Smooth muscle cell (in vitro differentiated cells): Measurements from ENCODE around the gene DUSP16. TPM values are rescaled to one million over a fixed set of nuclear protein-coding genes. Genes with fewer than 3 reads are reported as not detected.

ENCODE experiments used
- DNase-seq: peaks from one replicate; lab custom pipeline; 2025; ENCODE audit not compliant: unreplicated experiment; lab: John Stamatoyannopoulos, UW
- H2AFZ ChIP-seq: fragments of 200-600 bp; sonication (generic); 2 replicates; pipeline ENCODE4 v1.6.0; 2016; ENCODE audit warnings: antibody characterized with exemption, low read depth, mild to moderate bottlenecking
- H3F3A ChIP-seq: fragments of 200-600 bp; sonication (generic); 2 replicates; pipeline ENCODE4 v1.6.0; 2017; ENCODE audit warnings: antibody characterized with exemption, low read depth
- H3K27ac ChIP-seq: fragments of 200-600 bp; sonication (generic); 2 replicates; pipeline ENCODE4 v1.5.1; 2016; ENCODE audit warnings: low read depth, mild to moderate bottlenecking
- H3K27me3 ChIP-seq: fragments of 200-600 bp; sonication (generic); 2 replicates; pipeline ENCODE4 v1.6.1; 2016; ENCODE audit warnings: low read depth, mild to moderate bottlenecking
- H3K36me3 ChIP-seq: fragments of 200-600 bp; sonication (generic); 2 replicates; pipeline ENCODE4 v1.5.1; 2016; ENCODE audit warnings: low read depth
- H3K4me1 ChIP-seq: fragments of 200-600 bp; sonication (generic); 2 replicates; pipeline ENCODE4 v1.5.1; 2016; ENCODE audit warnings: low read depth
- H3K4me2 ChIP-seq: fragments of 200-600 bp; sonication (generic); 2 replicates; pipeline ENCODE4 v1.6.0; 2016; ENCODE audit warnings: mild to moderate bottlenecking
- H3K4me3 ChIP-seq: fragments of 200-600 bp; sonication (generic); 2 replicates; pipeline ENCODE4 v1.5.1; 2016; ENCODE audit warnings: mild to moderate bottlenecking
- H3K79me2 ChIP-seq: fragments of 200-600 bp; sonication (generic); 2 replicates; pipeline ENCODE4 v1.6.0; 2016; ENCODE audit warnings: low read depth, mild to moderate bottlenecking
- H3K9ac ChIP-seq: fragments of 200-600 bp; sonication (generic); 2 replicates; pipeline ENCODE4 v1.6.0; 2016; ENCODE audit warnings: low read depth
- H3K9me3 ChIP-seq: fragments of 200-600 bp; sonication (generic); replicated peaks from 2 replicates; pipeline ENCODE4 v1.5.1; 2016; ENCODE audit warnings: low read depth
- H4K20me1 ChIP-seq: fragments of 200-600 bp; sonication (generic); 2 replicates; pipeline ENCODE4 v1.6.0; 2016; ENCODE audit warnings: low read depth
- CTCF ChIP-seq: fragments of 200-600 bp; sonication (generic); IDR thresholded peaks from 2 replicates; pipeline ENCODE4 v1.5.1; 2017; ENCODE audit warnings: borderline replicate concordance, mild to moderate bottlenecking, antibody characterized with exemption; ENCODE audit not compliant: insufficient read depth, poor library complexity, severe bottlenecking
- WGBS: methylation state at CpG from one replicate; pipeline ENCODE4 v1.1.7; 2016; ENCODE audit warnings: low lambda C conversion rate; 5-methylcytosine and 5-hydroxymethylcytosine counted together
- polyA plus RNA-seq: library from polyadenylated mRNA; unstranded; fragments of >200 nt; fragmentation: Nextera tagmentation; extraction: Ambion mirVana; gene quantifications from 2 replicates; pipeline ENCODE4 v1.2.1, GENCODE V29; 2016
- total RNA-seq: library from RNA; depleted of rRNA; stranded (reverse); fragments of >200 nt; gene quantifications from 2 replicates; pipeline ENCODE4 v1.2.3, GENCODE V29; 2014

The DUSP16 gene
- total and polyA plus RNA-seq, 2 experiments from 2014 or later: 1.2 to 10.8 TPM

- peaks cover 9% of the 10 kb centered on the region for H3K79me2 ChIP-seq
- no peaks in the 10 kb centered on the region for H3K9me3 ChIP-seq
- no peak overlapping the region for H2AFZ ChIP-seq
- peaks cover 16% of the 10 kb centered on the region for H3K4me1 ChIP-seq
- no peak overlapping the region for H3K4me3 ChIP-seq
- no peaks in the 10 kb centered on the region for H3F3A ChIP-seq
- no peak overlapping the region for H3K27ac ChIP-seq
- 92% methylated on average over 8 of the region's 8 CpGs for WGBS
- no peak for DNase-seq
- peaks cover 4% of the 10 kb centered on the region for H4K20me1 ChIP-seq
- no peaks in the 10 kb centered on the region for H3K36me3 ChIP-seq
- H3K4me2 ChIP-seq: no peak overlapping the region
- H3K9ac ChIP-seq: no peak overlapping the region
- TF ChIP-seq CTCF: no peak
- no peaks in the 10 kb centered on the region for H3K27me3 ChIP-seq
Measured at GRCh38 chr12:12521044-12521485, 41.6 kb downstream of the DUSP16 start.

DNA sequence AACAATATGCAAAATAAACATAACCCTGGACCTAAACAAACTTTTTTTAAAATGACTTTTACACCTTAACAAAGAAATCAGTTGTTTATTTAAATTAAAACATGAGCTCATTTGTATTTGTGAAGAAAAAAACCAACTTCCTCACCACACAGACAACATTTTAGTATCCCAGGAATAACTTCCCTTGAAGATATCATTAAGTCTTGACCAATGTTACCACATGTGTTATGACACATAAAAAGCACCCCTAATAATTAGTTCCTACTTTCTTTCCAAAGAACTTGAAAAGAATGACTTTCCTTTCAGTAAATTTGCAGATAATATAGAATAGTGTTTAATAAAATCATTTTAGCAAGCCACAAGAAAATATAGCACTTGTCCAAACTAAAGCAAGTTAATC is 42.4 kb downstream of the DUSP16 start:
- Histone ChIP-seq H3K4me2 (no peak overlapping the region), H3K4me1 (peaks cover 16% of the 10 kb centered on the region)
- TF ChIP-seq CTCF: no peak

GRCh38 chr12:12519354-12519998 is 43.2 kb downstream of the DUSP16 start:
- Histone ChIP-seq H3K4me1 (peaks cover 16% of the 10 kb centered on the region), H3F3A (no peaks in the 10 kb centered on the region), H3K79me2 (peaks cover 4% of the 10 kb centered on the region), H3K9ac (no peak overlapping the region), H3K4me3 (no peak overlapping the region), H3K27me3 (no peaks in the 10 kb centered on the region), H4K20me1 (peaks cover 4% of the 10 kb centered on the region), H3K4me2 (no peak overlapping the region), H2AFZ (no peak overlapping the region), H3K9me3 (no peaks in the 10 kb centered on the region), H3K27ac (no peak overlapping the region), H3K36me3 (no peaks in the 10 kb centered on the region)
- no peak for DNase-seq
- no peak for TF ChIP-seq CTCF
- WGBS: 87% methylated on average over 4 of the region's 4 CpGs

More for the DNA sequence above, 42.4 kb downstream of the DUSP16 start:
- Histone ChIP-seq H3K9ac (no peak overlapping the region), H3K79me2 (peaks cover 4% of the 10 kb centered on the region), H4K20me1 (peaks cover 4% of the 10 kb centered on the region), H3K9me3 (no peaks in the 10 kb centered on the region), H3K27me3 (no peaks in the 10 kb centered on the region), H3K4me3 (no peak overlapping the region), H2AFZ (no peak overlapping the region), H3K36me3 (no peaks in the 10 kb centered on the region), H3K27ac (no peak overlapping the region), H3F3A (no peaks in the 10 kb centered on the region)
- DNase-seq: no peak

GRCh38 chr12:12518919-12519318 is 43.7 kb downstream of the DUSP16 start:
- H3K4me2 ChIP-seq: peak overlapping the region; percentile 16
- H4K20me1 ChIP-seq: peaks cover 4% of the 10 kb centered on the region
- H3K4me1 ChIP-seq: peaks cover 16% of the 10 kb centered on the region
- DNase-seq: no peak
- H3K79me2 ChIP-seq: peaks cover 4% of the 10 kb centered on the region
- H3K4me3 ChIP-seq: no peak overlapping the region
- H3K27me3 ChIP-seq: no peaks in the 10 kb centered on the region
- no peaks in the 10 kb centered on the region for H3K9me3 ChIP-seq
- H3K27ac ChIP-seq: peak overlapping the region; percentile 23
- H3K9ac ChIP-seq: no peak overlapping the region
- no peak for TF ChIP-seq CTCF
- H3K36me3 ChIP-seq: no peaks in the 10 kb centered on the region
- H2AFZ ChIP-seq: no peak overlapping the region
- no peaks in the 10 kb centered on the region for H3F3A ChIP-seq
- WGBS: 33% methylated on average over 4 of the region's 4 CpGs
